CD8-positive, alpha-beta memory T cell (primary cell): ENCODE measurements around the gene PPP1R2. TPM values are rescaled to one million over a fixed set of nuclear protein-coding genes. Genes with fewer than 3 reads are reported as not detected.
"Not testable (repeated sequence)": the region's sequence is repeated elsewhere in the genome, so short reads cannot be mapped to it uniquely, and the experiment has no call there.

Experiments used
- CTCF ChIA-PET: fragments of 350-600 bp; sonication (Branson Sonifier 250); formaldehyde crosslinking; loops from one replicate; lab custom pipeline; 2021; ENCODE audit warnings: antibody characterized with exemption; lab: Charles Lee
- POLR2A ChIA-PET: fragments of 350-600 bp; sonication (Branson Sonifier 250); formaldehyde crosslinking; loops from one replicate; lab custom pipeline; 2021; ENCODE audit warnings: antibody characterized with exemption; lab: Charles Lee
- DNase-seq, 5 donors: peaks; one replicate each; pipeline versions ENCODE4 v3.0.0 to v3.0.0-alpha.2; 2020 to 2022; ENCODE audit warnings: mixed read lengths in 1 of 5
- H3K27ac ChIP-seq: one replicate; pipeline ENCODE4 v1.7.0; 2013; ENCODE audit warnings: low read depth, mild to moderate bottlenecking, low read length, moderate library complexity
- H3K27me3 ChIP-seq: 2 replicates; pipeline ENCODE4 v1.7.0; 2013; ENCODE audit warnings: low read length, mild to moderate bottlenecking; ENCODE audit not compliant: insufficient read depth, poor library complexity, severe bottlenecking
- H3K36me3 ChIP-seq: 2 replicates; pipeline ENCODE4 v1.7.0; 2013; ENCODE audit warnings: mild to moderate bottlenecking, low read length, moderate library complexity; ENCODE audit not compliant: insufficient read depth
- H3K4me1 ChIP-seq: 2 replicates; pipeline ENCODE4 v1.7.0; 2013; ENCODE audit warnings: mild to moderate bottlenecking, low read length, moderate library complexity; ENCODE audit not compliant: insufficient read depth
- H3K4me3 ChIP-seq: 2 replicates; pipeline ENCODE4 v1.7.0; 2013; ENCODE audit warnings: mild to moderate bottlenecking, low read length
- H3K9me3 ChIP-seq: 2 replicates; pipeline ENCODE4 v1.7.0; 2013; ENCODE audit warnings: mild to moderate bottlenecking, low read length
- H3K27ac Mint-ChIP-seq, 8 donors: one replicate each; pipeline ENCODE4 v1.8.0; 2020 to 2021; ENCODE audit warnings: mixed read lengths in 8 of 8, mild to moderate bottlenecking in 6 of 8, inconsistent platforms in 3 of 8, moderate library complexity in 3 of 8
- H3K27me3 Mint-ChIP-seq, 2 donors: one replicate each; pipeline ENCODE4 v1.8.0; 2020 to 2021; ENCODE audit warnings: mixed read lengths in 2 of 2, mild to moderate bottlenecking in 1 of 2, moderate library complexity in 1 of 2
- H3K36me3 Mint-ChIP-seq, 3 donors: one replicate each; pipeline ENCODE4 v1.8.0; 2020 to 2021; ENCODE audit warnings: mixed read lengths in 3 of 3, inconsistent platforms in 1 of 3, mild to moderate bottlenecking in 1 of 3
- H3K4me1 Mint-ChIP-seq, 3 donors: one replicate each; pipeline ENCODE4 v1.8.0; 2020 to 2021; ENCODE audit warnings: mixed read lengths in 3 of 3, inconsistent platforms in 1 of 3, mild to moderate bottlenecking in 1 of 3
- H3K4me3 Mint-ChIP-seq, 7 donors: one replicate each; pipeline ENCODE4 v1.8.0; 2020 to 2021; ENCODE audit warnings: mixed read lengths in 7 of 7, mild to moderate bottlenecking in 6 of 7, moderate library complexity in 4 of 7, inconsistent platforms in 2 of 7
- H3K9me3 Mint-ChIP-seq, 5 donors: one replicate each; pipeline ENCODE4 v1.8.0; 2020 to 2022; ENCODE audit warnings: mixed read lengths in 5 of 5, mild to moderate bottlenecking in 3 of 5, moderate library complexity in 2 of 5, inconsistent platforms in 1 of 5
- polyA plus RNA-seq: library from polyadenylated mRNA; unstranded; fragments of 300-500 nt; fragmentation: Illumina TruSeq; gene quantifications from one replicate; pipeline ENCODE4 v1.2.3, GENCODE V29; 2021
- total RNA-seq, 2 experiments: library from RNA; stranded (reverse); gene quantifications; one replicate each; pipeline ENCODE4 v1.2.3, GENCODE V29; 2021

PPP1R2 gene
- total and polyA plus RNA-seq, 3 experiments from 2014 or later, result 106 to 209 (median 109) TPM

DNA sequence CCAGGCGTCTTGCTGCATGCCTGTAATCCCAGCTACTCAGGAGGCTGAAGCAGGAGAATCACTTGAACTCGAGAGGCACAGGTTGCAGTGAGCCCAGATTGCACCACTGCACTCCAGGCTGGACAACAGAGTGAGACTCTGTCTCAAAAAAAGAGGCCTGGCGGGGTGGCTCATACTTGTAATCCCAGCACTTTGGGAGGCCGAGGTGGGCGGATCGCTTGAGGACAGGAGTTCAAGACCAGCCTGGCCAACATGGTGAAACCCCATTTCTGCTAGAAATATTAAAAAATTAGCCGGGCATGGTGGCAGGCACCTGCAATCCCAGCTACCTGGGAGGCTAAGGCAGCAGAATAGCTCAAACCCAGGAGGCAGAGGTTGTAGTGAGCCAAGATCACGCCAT, 68.0 kb downstream of the PPP1R2 start:
- H3K27ac Mint-ChIP-seq, POLR2A ChIA-PET: not testable (repeated sequence)
- CTCF ChIA-PET, result interaction anchor here (1.2 kb wide), 1 partner anchor 48 kb away, joined by 3 read pairs; no protein-coding TSS in a partner anchor

DNA sequence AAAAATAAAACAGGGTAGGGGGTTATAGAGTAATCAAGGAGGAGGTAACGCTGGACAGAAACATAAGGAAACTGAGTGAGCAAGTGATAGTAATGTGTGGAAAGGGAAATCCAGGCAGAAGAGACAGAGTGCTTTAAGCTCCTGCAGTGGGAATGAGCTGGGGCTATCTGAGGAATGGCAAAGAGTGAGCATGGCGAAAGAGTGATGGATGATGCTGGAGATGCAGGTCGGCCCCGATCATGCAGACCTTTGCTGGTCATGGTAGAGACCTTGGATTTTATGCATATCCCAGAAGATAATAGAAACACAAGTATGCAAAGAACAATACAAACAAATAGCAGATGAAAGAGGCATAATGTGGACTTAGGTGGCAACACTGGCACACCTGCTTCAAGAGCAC, 74.3 kb downstream of the PPP1R2 start:
- peaks cover 8 to 16% (median 13%) of the 10 kb centered on the region in 5 donors for H3K9me3 Mint-ChIP-seq
- H3K4me3 ChIP-seq, result no peak overlapping the region
- no peak overlapping the region for H3K27ac ChIP-seq
- DNase-seq, result no peak
- CTCF ChIA-PET, result no interaction called here
- H3K9me3 ChIP-seq, result no peaks in the 10 kb centered on the region
- H3K36me3 ChIP-seq, result no peaks in the 10 kb centered on the region
- H3K4me1 ChIP-seq, result no peaks in the 10 kb centered on the region
- H3K27me3 Mint-ChIP-seq, result no peaks in the 10 kb centered on the region
- POLR2A ChIA-PET, result no interaction called here
- peaks cover 0 to 12% (median 0%) of the 10 kb centered on the region in 3 donors for H3K36me3 Mint-ChIP-seq
- no peak overlapping the region for H3K27ac Mint-ChIP-seq
- no peaks in the 10 kb centered on the region for H3K27me3 ChIP-seq
- peaks cover 0 to 4% (median 0%) of the 10 kb centered on the region in 3 donors for H3K4me1 Mint-ChIP-seq
- no peak overlapping the region for H3K4me3 Mint-ChIP-seq

More for the DNA sequence above, 68.0 kb downstream of the PPP1R2 start:
- H3K9me3 Mint-ChIP-seq, H3K4me3 Mint-ChIP-seq, H3K36me3 Mint-ChIP-seq, H3K4me1 ChIP-seq, H3K36me3 ChIP-seq, H3K9me3 ChIP-seq, H3K4me1 Mint-ChIP-seq, DNase-seq, H3K27me3 ChIP-seq, H3K4me3 ChIP-seq, H3K27ac ChIP-seq: not testable (repeated sequence)
- H3K27me3 Mint-ChIP-seq, result peaks cover 7 to 15% of the 10 kb centered on the region in 2 donors

DNA sequence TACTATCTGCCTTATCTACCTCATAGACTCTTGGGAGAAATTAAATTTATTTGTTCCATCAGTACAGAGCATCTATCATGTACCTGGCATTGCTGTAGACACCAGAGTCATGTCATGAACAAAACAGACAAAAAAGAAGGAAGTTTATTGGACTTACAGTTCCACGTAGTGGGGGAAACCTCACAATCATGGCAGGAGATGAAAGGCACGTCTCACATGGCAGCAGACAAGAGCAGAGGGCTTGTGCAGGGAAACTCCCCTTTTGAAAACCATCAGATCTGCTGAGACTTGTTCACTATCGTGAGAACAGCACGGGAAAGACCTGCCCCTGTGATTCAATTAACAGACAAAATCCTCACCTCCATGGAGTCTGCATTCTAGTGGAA, 74.7 kb downstream of the PPP1R2 start:
- H3K9me3 ChIP-seq, result no peaks in the 10 kb centered on the region
- Mint-ChIP-seq H3K27me3 (no peaks in the 10 kb centered on the region), H3K27ac (peak overlapping the region in 1 of 8 donors; percentile 6), H3K36me3 (peaks cover 0 to 12% (median 0%) of the 10 kb centered on the region in 3 donors), H3K9me3 (peaks cover 8 to 16% (median 13%) of the 10 kb centered on the region in 5 donors), H3K4me1 (peaks cover 0 to 4% (median 0%) of the 10 kb centered on the region in 3 donors), H3K4me3 (no peak overlapping the region)
- H3K36me3 ChIP-seq, result no peaks in the 10 kb centered on the region
- no peak for DNase-seq
- H3K27me3 ChIP-seq, result no peaks in the 10 kb centered on the region
- ChIA-PET POLR2A (no interaction called here), CTCF (no interaction called here)
- no peak overlapping the region for H3K4me3 ChIP-seq
- H3K27ac ChIP-seq, result no peak overlapping the region
- H3K4me1 ChIP-seq, result no peaks in the 10 kb centered on the region

DNA sequence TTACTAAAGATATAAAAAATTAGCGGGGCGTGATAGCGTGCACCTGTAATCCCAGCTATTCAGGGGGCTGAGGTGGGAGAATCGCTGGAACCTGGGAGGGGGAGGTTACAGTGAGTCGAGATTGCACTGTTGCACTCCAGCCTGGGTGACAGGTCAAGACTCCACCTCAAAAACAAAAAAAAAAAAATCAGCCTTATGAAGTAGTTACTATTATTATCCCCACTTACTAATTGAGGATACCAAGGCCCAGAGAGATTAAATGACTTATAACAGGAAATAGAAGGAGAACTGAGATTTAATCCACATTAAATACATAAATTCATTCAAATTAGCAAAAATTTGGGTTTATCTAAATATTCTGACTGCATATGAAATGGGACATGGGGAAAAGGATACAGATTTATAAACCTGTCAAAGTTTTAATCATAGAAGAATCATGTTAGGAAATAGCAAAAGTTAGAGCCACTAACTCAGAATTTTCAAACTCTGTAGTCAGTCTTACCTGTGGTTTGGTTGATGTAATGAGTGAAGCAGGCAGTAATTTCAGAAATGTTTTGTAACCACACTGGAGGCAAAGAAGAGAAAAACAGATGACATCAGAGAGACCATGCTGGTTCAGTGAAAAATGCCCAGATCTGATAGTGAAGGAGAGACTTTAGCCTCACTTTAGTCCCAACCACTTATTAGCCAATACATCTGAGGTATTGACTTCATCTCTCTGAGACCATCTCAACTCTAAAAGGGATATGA, 75.3 kb downstream of the PPP1R2 start:
- Histone ChIP-seq H3K36me3 (no peaks in the 10 kb centered on the region), H3K4me1 (no peaks in the 10 kb centered on the region), H3K4me3 (no peak overlapping the region), H3K27ac (no peak overlapping the region), H3K27me3 (no peaks in the 10 kb centered on the region), H3K9me3 (no peaks in the 10 kb centered on the region)
- Mint-ChIP-seq H3K36me3 (peaks cover 0 to 12% (median 0%) of the 10 kb centered on the region in 3 donors), H3K4me1 (peaks cover 0 to 4% (median 0%) of the 10 kb centered on the region in 3 donors), H3K27ac (peak overlapping the region in 2 of 8 donors; percentile 6 to 70), H3K4me3 (no peak overlapping the region), H3K27me3 (no peaks in the 10 kb centered on the region), H3K9me3 (peaks cover 8 to 16% (median 13%) of the 10 kb centered on the region in 5 donors)
- ChIA-PET POLR2A (no interaction called here), CTCF (no interaction called here)
- DNase-seq, result peak in 1 of 5 donors; percentile 37

DNA sequence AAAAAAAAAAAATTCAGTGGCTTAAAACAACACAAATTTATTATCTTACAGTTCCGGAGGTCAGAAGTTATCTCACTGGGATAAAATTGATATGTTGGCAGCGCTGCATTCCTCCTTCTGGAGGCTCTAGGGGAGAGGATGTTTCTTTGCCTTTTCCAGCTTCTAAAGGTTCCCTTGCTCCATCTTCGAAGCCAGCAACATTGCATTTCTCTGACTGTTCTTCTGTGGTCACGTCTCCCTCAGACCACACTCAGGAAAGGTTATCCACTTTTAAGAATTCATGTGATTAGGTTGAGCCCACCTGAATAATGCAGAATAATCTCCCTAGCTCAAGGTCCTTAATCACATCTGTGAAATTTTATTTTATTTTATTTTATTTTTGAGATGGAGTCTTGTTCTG, 76.9 kb downstream of the PPP1R2 start:
- H3K27ac ChIP-seq, result no peak overlapping the region

More for the DNA sequence above, 76.9 kb downstream of the PPP1R2 start:
- no peaks in the 10 kb centered on the region for H3K9me3 ChIP-seq
- POLR2A ChIA-PET, result no interaction called here
- Mint-ChIP-seq H3K27me3 (no peaks in the 10 kb centered on the region), H3K36me3 (peaks cover 0 to 12% (median 0%) of the 10 kb centered on the region in 3 donors), H3K27ac (no peak overlapping the region), H3K9me3 (peaks cover 8 to 16% (median 13%) of the 10 kb centered on the region in 5 donors), H3K4me1 (peaks cover 0 to 4% (median 0%) of the 10 kb centered on the region in 3 donors), H3K4me3 (no peak overlapping the region)
- no peaks in the 10 kb centered on the region for H3K4me1 ChIP-seq
- H3K36me3 ChIP-seq, result no peaks in the 10 kb centered on the region
- H3K4me3 ChIP-seq, result no peak overlapping the region
- no peaks in the 10 kb centered on the region for H3K27me3 ChIP-seq
- no peak for DNase-seq
- CTCF ChIA-PET, result no interaction called here

Other genes starting within 250 kb of the PPP1R2 start
- 10 to 100 TPM; 39.5 to 42.9 TPM for gene ACAP2, start 100.3 kb downstream of the PPP1R2 start, total RNA-seq
- gene ACAP2, start 100.3 kb downstream of the PPP1R2 start, polyA plus RNA-seq, result 47.0 TPM
- under 1 TPM in 1 of 2 experiments, not detected in 1; 0.20 TPM for gene APOD, start 40.6 kb upstream of the PPP1R2 start, total RNA-seq
- gene APOD, start 40.6 kb upstream of the PPP1R2 start, polyA plus RNA-seq, result not detected
- gene MUC20, start 177.7 kb upstream of the PPP1R2 start, total RNA-seq, result under 1 TPM; 0.95 to 0.96 TPM
- not detected for gene MUC20, start 177.7 kb upstream of the PPP1R2 start, polyA plus RNA-seq